HEK293T (cell line): ENCODE results near the gene TBC1D26.
A peak's percentile ranks its signal among the peaks of the same experiment; 100 is the strongest.
"Not testable (repeated sequence)": the region's sequence is repeated elsewhere in the genome, so short reads cannot be mapped to it uniquely, and the experiment has no call there.

Experiments
- CTCF ChIA-PET: fragments of 350-600 bp; formaldehyde crosslinking; extraction: SDS; loops from one replicate; lab custom pipeline; 2021; ENCODE audit warnings: antibody characterized with exemption, inconsistent platforms; lab: Yijun Ruan, JAX
- POLR2A ChIA-PET: fragments of 350-600 bp; formaldehyde crosslinking; extraction: SDS; loops from one replicate; lab custom pipeline; 2020; ENCODE audit warnings: antibody characterized with exemption, inconsistent platforms; lab: Yijun Ruan, JAX
- DNase-seq: peaks from one replicate; pipeline ENCODE4 v3.0.0; 2012; ENCODE audit warnings: mixed read lengths; ENCODE audit errors: extremely low spot score

TBC1D26 gene

GRCh38 chr17:15731900-15732299 is at the start of gene TBC1D26:
Gene TBC1D26, plus strand, starts transcription at chr17:15732283. Its CDS starts 3,066 bp downstream, at chr17:15735349.
- DNase-seq, CTCF ChIA-PET, POLR2A ChIA-PET: not testable (repeated sequence)

- DNase-seq, POLR2A ChIA-PET: not testable (repeated sequence)
Measured at GRCh38 chr17:15683135-15683534, 48.9 kb upstream of the TBC1D26 start.

GRCh38 chr17:15683824-15684478 is 48.1 kb upstream of the TBC1D26 start, which contains the start of gene TRIM16:
Gene TRIM16, minus strand, starts transcription at chr17:15684311. Its CDS starts 32,702 bp downstream, at chr17:15651609.
- DNase-seq, result peak; percentile 54
- POLR2A ChIA-PET, CTCF ChIA-PET: not testable (repeated sequence)

More at GRCh38 chr17:15683135-15683534, 48.9 kb upstream of the TBC1D26 start:
- CTCF ChIA-PET, result not testable (repeated sequence)

- POLR2A ChIA-PET, CTCF ChIA-PET, DNase-seq: not testable (repeated sequence)
Measured at GRCh38 chr17:15687494-15687893, 44.6 kb upstream of the TBC1D26 start.

GRCh38 chr17:15698967-15699366 is 33.1 kb upstream of the TBC1D26 start:
- POLR2A ChIA-PET, result interaction anchor here (0.6 to 1.7 kb wide), 2 partner anchors 44 to 48 kb away, joined by 3 to 8 read pairs; no protein-coding TSS in a partner anchor
- DNase-seq, CTCF ChIA-PET: not testable (repeated sequence)

GRCh38 chr17:15699413-15699924 is 32.6 kb upstream of the TBC1D26 start, which contains the start of gene ZNF286A:
Gene ZNF286A, plus strand, starts transcription at chr17:15699752. Its CDS starts 578 bp downstream, at chr17:15700330.
- CTCF ChIA-PET, result not testable (repeated sequence)
- DNase-seq, result peak; percentile 87
- POLR2A ChIA-PET, result interaction anchor here (0.6 to 1.7 kb wide), 2 partner anchors 44 to 48 kb away, joined by 3 to 8 read pairs; no protein-coding TSS in a partner anchor

GRCh38 chr17:15699937-15700336 is 32.1 kb upstream of the TBC1D26 start:
- DNase-seq, CTCF ChIA-PET: not testable (repeated sequence)

GRCh38 chr17:15704239-15704638 is 27.8 kb upstream of the TBC1D26 start:
- DNase-seq, POLR2A ChIA-PET, CTCF ChIA-PET: not testable (repeated sequence)

More at GRCh38 chr17:15699937-15700336, 32.1 kb upstream of the TBC1D26 start:
- POLR2A ChIA-PET, result interaction anchor here (1.7 kb wide), 1 partner anchor 49 kb away, joined by 8 read pairs; no protein-coding TSS in a partner anchor

- CTCF ChIA-PET, DNase-seq, POLR2A ChIA-PET: not testable (repeated sequence)
Measured at GRCh38 chr17:15704813-15705212, 27.3 kb upstream of the TBC1D26 start.

- POLR2A ChIA-PET, DNase-seq, CTCF ChIA-PET: not testable (repeated sequence)
Measured at GRCh38 chr17:15708879-15709278, 23.2 kb upstream of the TBC1D26 start.

GRCh38 chr17:15716601-15717563 is 15.2 kb upstream of the TBC1D26 start:
- DNase-seq, CTCF ChIA-PET, POLR2A ChIA-PET: not testable (repeated sequence)

- CTCF ChIA-PET, DNase-seq, POLR2A ChIA-PET: not testable (repeated sequence)
Measured at GRCh38 chr17:15730535-15730934, 1.5 kb upstream of the TBC1D26 start.

- DNase-seq, POLR2A ChIA-PET: not testable (repeated sequence)
Measured at GRCh38 chr17:15733174-15733789, 1.2 kb downstream of the TBC1D26 start.

GRCh38 chr17:15736578-15736977 is 4.5 kb downstream of the TBC1D26 start:
- DNase-seq, CTCF ChIA-PET, POLR2A ChIA-PET: not testable (repeated sequence)

More at GRCh38 chr17:15733174-15733789, 1.2 kb downstream of the TBC1D26 start:
- CTCF ChIA-PET, result not testable (repeated sequence)
